Measurements from ENCODE around the gene FOXJ1. TPM values are rescaled to one million over a fixed set of nuclear protein-coding genes. Genes with fewer than 3 reads are reported as not detected.

Gene FOXJ1
- total RNA-seq, 1 experiment from 2014 or later, result 4.0 TPM

DNA sequence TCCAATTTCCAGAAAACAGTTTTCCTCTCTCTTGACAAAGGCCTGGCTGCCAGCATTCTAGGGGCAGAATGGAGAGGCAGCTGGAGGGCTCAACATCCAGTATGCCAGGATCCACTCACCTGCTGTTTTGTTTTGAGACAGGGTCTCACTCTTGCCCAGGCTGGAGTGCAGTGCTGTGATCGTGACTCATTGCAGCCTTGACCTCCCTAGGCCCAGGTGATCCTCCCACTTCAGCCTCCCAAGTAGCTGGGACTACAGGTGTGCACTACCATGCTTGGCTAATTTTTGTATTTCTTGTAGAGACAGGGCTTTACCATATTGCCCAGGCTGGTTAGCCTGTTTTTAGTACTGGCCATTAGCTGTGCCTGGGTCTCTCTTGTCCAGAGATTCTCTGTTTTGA lies 29.1 kb upstream of the FOXJ1 start:
- WGBS (ENCODE audit: extremely low coverage, insufficient read length, low lambda C conversion rate), result no CpG with 5 or more reads among the region's 1 CpG

More for the DNA sequence above, 29.1 kb upstream of the FOXJ1 start:
- no peak overlapping the region for H3K9ac ChIP-seq (ENCODE audit: extremely low read depth, insufficient read length, low read length)
- Mint-ChIP-seq H3K36me3 (ENCODE audit: insufficient read depth in 1 of 3, low read depth in 3 of 3) (no peaks in the 10 kb centered on the region), H3K9me3 (no peaks in the 10 kb centered on the region), H3K4me3 (no peak overlapping the region), H3K27me3 (ENCODE audit: low read depth) (no peaks in the 10 kb centered on the region), H3K27ac (no peak overlapping the region), H3K4me1 (peaks cover 3 to 6% of the 10 kb centered on the region in 2 experiments; a peak in 2 of 4 replicates)
- no peak overlapping the region for H2BK5ac ChIP-seq (ENCODE audit: insufficient read length, low read length)
- H3T11ph ChIP-seq (ENCODE audit: low read length), result no peak overlapping the region
- H4K8ac ChIP-seq (replicated peaks; ENCODE audit: insufficient read length, low read depth, low read length), result no peak overlapping the region
- no peak overlapping the region for H3K23ac ChIP-seq (ENCODE audit: insufficient read length, low read depth, low read length)
- no peak overlapping the region for H3K14ac ChIP-seq (ENCODE audit: insufficient read depth, low read length)
- H4K20me1 ChIP-seq (ENCODE audit: control insufficient read depth, insufficient read depth, insufficient read length), result no peaks in the 10 kb centered on the region
- H3K79me2 ChIP-seq (ENCODE audit: insufficient read depth, low read length), result no peaks in the 10 kb centered on the region
- H2AK5ac ChIP-seq (ENCODE audit: insufficient read length, low read length), result no peak overlapping the region
- TF ChIP-seq, protein P1, sequence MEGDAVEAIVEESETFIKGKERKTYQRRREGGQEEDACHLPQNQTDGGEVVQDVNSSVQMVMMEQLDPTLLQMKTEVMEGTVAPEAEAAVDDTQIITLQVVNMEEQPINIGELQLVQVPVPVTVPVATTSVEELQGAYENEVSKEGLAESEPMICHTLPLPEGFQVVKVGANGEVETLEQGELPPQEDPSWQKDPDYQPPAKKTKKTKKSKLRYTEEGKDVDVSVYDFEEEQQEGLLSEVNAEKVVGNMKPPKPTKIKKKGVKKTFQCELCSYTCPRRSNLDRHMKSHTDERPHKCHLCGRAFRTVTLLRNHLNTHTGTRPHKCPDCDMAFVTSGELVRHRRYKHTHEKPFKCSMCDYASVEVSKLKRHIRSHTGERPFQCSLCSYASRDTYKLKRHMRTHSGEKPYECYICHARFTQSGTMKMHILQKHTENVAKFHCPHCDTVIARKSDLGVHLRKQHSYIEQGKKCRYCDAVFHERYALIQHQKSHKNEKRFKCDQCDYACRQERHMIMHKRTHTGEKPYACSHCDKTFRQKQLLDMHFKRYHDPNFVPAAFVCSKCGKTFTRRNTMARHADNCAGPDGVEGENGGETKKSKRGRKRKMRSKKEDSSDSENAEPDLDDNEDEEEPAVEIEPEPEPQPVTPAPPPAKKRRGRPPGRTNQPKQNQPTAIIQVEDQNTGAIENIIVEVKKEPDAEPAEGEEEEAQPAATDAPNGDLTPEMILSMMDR (conservative IDR thresholded peaks at IDR 0.05), result no peak
- H3K4me1 ChIP-seq (ENCODE audit: insufficient read depth, low read length), result no peaks in the 10 kb centered on the region
- no peak overlapping the region for H3K56ac ChIP-seq (ENCODE audit: insufficient read length, low read depth, low read length)
- H3K18ac ChIP-seq (ENCODE audit: insufficient read length, low read depth, low read length), result no peak overlapping the region
- H3K4ac ChIP-seq (ENCODE audit: low read depth, low read length), result no peak overlapping the region
- no peak overlapping the region for H2BK12ac ChIP-seq (ENCODE audit: insufficient read length, low read depth, low read length)
- H2BK20ac ChIP-seq (ENCODE audit: low read depth, low read length, poor library complexity, severe bottlenecking), result no peak overlapping the region
- no peak overlapping the region for H4K91ac ChIP-seq (ENCODE audit: insufficient read length, low read depth, low read length)
- no peak overlapping the region for H3K27ac ChIP-seq (ENCODE audit: insufficient read length, low read depth, low read length)
- H3K27me3 ChIP-seq (ENCODE audit: insufficient read depth, low read length), result no peaks in the 10 kb centered on the region
- H2BK120ac ChIP-seq (ENCODE audit: low read depth, low read length, poor library complexity, severe bottlenecking), result no peak overlapping the region
- H3K23me2 ChIP-seq (ENCODE audit: insufficient read length, low read depth, low read length, poor library complexity, severe bottlenecking), result no peaks in the 10 kb centered on the region
- DNase-seq, result no peak
- no peaks in the 10 kb centered on the region for H3K79me1 ChIP-seq (ENCODE audit: insufficient read depth, low read depth, low read length, poor library complexity, severe bottlenecking)
- H3K9me3 ChIP-seq (ENCODE audit: control insufficient read depth, low read depth, low read length), result no peaks in the 10 kb centered on the region
- no peak overlapping the region for H4K5ac ChIP-seq (ENCODE audit: insufficient read length, low read depth, low read length)
- no peak overlapping the region for H3K4me2 ChIP-seq (ENCODE audit: insufficient read depth, insufficient read length, low read length)
- no peak overlapping the region for H2AFZ ChIP-seq (ENCODE audit: low read length)
- H2BK15ac ChIP-seq (ENCODE audit: low read depth, low read length), result no peak overlapping the region

Data from H9 (cell line).